SK-N-SH (cell line): ENCODE measurements around the gene TSACC. TPM values are rescaled to one million over a fixed set of nuclear protein-coding genes. Genes with fewer than 3 reads are reported as not detected.

ENCODE experiments used
- CTCF ChIA-PET: fragments of 300-600, 350-600 bp; formaldehyde crosslinking; extraction: SDS; loops from one replicate; lab custom pipeline; 2021; lab: Yijun Ruan, JAX
- POLR2A ChIA-PET: fragments of 350-600 bp; sonication (Branson Sonifier 250); formaldehyde crosslinking; extraction: SDS; loops from one replicate; lab custom pipeline; 2020; ENCODE audit warnings: antibody characterized with exemption, inconsistent platforms; lab: Yijun Ruan, JAX
- DNase-seq: peaks from one replicate; pipeline ENCODE4 v3.0.0; 2012
- H2AFZ ChIP-seq: fragments of 200-600 bp; sonication (generic); 2 replicates; pipeline ENCODE4 v1.8.1; 2016; ENCODE audit warnings: antibody characterized with exemption, mild to moderate bottlenecking, low read depth
- H3F3A ChIP-seq: fragments of 200-600 bp; sonication (generic); replicated peaks from 2 replicates; pipeline ENCODE3; 2016; ENCODE audit warnings: antibody characterized with exemption, mild to moderate bottlenecking; ENCODE audit not compliant: insufficient read depth
- H3K27ac ChIP-seq, 2 experiments: fragments of 200-500 bp in 1 of 2; fragments of 200-600 bp in 1 of 2; sonication (Bioruptor generic) in 1 of 2; sonication (generic), shearing (Covaris generic) in 1 of 2; 2 replicates each; pipeline versions ENCODE4 v1.5.1 to v1.6.1; 2014 to 2016; ENCODE audit warnings: low read depth in 2 of 2, inconsistent platforms in 1 of 2, low read length in 1 of 2, mild to moderate bottlenecking in 1 of 2, mixed read lengths in 1 of 2
- H3K27me3 ChIP-seq: fragments of 200-600 bp; sonication (generic), shearing (Covaris generic); 2 replicates; pipeline ENCODE4 v1.6.1; 2016; ENCODE audit warnings: mixed run types; ENCODE audit not compliant: insufficient read depth
- H3K36me3 ChIP-seq, 2 experiments: fragments of 200-500 bp in 1 of 2; fragments of 200-600 bp in 1 of 2; sonication (Bioruptor generic) in 1 of 2; sonication (generic) in 1 of 2; replicated peaks in 1 of 2; 2 replicates each; pipeline versions ENCODE3 to v1.5.1; 2014 to 2016; ENCODE audit warnings: low read length in 1 of 2, mild to moderate bottlenecking in 1 of 2; ENCODE audit not compliant: insufficient read depth in 2 of 2, control insufficient read depth in 1 of 2
- H3K4me1 ChIP-seq, 2 experiments: fragments of 200-500 bp in 1 of 2; fragments of 200-600 bp in 1 of 2; sonication (Bioruptor generic) in 1 of 2; sonication (generic), shearing (Covaris generic) in 1 of 2; 2 replicates each; pipeline versions ENCODE4 v1.5.1 to v1.6.1; 2014 to 2016; ENCODE audit warnings: low read depth in 1 of 2, low read length in 1 of 2, mixed run types in 1 of 2; ENCODE audit not compliant: insufficient read depth in 2 of 2, control insufficient read depth in 1 of 2
- H3K4me2 ChIP-seq: fragments of 200-600 bp; sonication (generic), shearing (Covaris generic); 2 replicates; pipeline ENCODE4 v1.6.1; 2017; ENCODE audit warnings: mixed run types
- H3K4me3 ChIP-seq, 2 experiments: fragments of 200-500 bp in 1 of 2; fragments of 200-600 bp in 1 of 2; sonication (Bioruptor generic) in 1 of 2; sonication (generic), shearing (Covaris generic) in 1 of 2; 2 replicates each; pipeline versions ENCODE4 v1.5.1 to v1.8.1; 2014 to 2016; ENCODE audit warnings: low read depth in 2 of 2, inconsistent platforms in 1 of 2, low read length in 1 of 2, mild to moderate bottlenecking in 1 of 2, mixed read lengths in 1 of 2, moderate library complexity in 1 of 2
- H3K79me2 ChIP-seq: fragments of 200-600 bp; sonication (generic); 2 replicates; pipeline ENCODE4 v1.8.1; 2017; ENCODE audit warnings: mild to moderate bottlenecking; ENCODE audit not compliant: insufficient read depth
- H3K9ac ChIP-seq: fragments of 200-600 bp; sonication (generic); 2 replicates; pipeline ENCODE4 v1.6.1; 2017; ENCODE audit warnings: mixed run types
- H3K9me2 ChIP-seq: fragments of 200-600 bp; sonication (generic); 2 replicates; pipeline ENCODE4 v1.6.1; 2017; ENCODE audit warnings: mixed run types
- H3K9me3 ChIP-seq: fragments of 200-600 bp; sonication (generic); 2 replicates; pipeline ENCODE4 v1.6.1; 2017; ENCODE audit warnings: mixed run types, mild to moderate bottlenecking, moderate library complexity
- H4K20me1 ChIP-seq: fragments of 200-600 bp; sonication (generic); 2 replicates; pipeline ENCODE4 v1.6.1; 2017; ENCODE audit warnings: mild to moderate bottlenecking, mixed run types; ENCODE audit not compliant: insufficient read depth
- CHD2 ChIP-seq: fragments of 150-350 bp; IDR thresholded peaks from 2 replicates; pipeline ENCODE4 v1.6.1; 2018; ENCODE audit warnings: low read length; ENCODE audit not compliant: partially characterized antibody
- CTCF ChIP-seq: fragments of 200-600 bp; sonication (generic); IDR thresholded peaks from 2 replicates; pipeline ENCODE4 v1.6.1; 2017; ENCODE audit warnings: antibody characterized with exemption, mild to moderate bottlenecking, moderate library complexity
- EP300 ChIP-seq, 2 experiments: IDR thresholded peaks; 2 replicates each; pipeline versions ENCODE4 v1.4.0 to v1.6.1; 2012; ENCODE audit warnings: borderline replicate concordance in 1 of 2, low read depth in 1 of 2, low read length in 1 of 2
- EZH2phosphoT487 ChIP-seq: fragments of 200-600 bp; sonication (generic); IDR thresholded peaks from 2 replicates; pipeline ENCODE4 v1.6.1; 2017; ENCODE audit warnings: low read depth, mixed run types, mild to moderate bottlenecking, antibody characterized with exemption, moderate library complexity, borderline replicate concordance
- FOSL2 ChIP-seq: IDR thresholded peaks from 2 replicates; pipeline ENCODE4 v1.4.0; 2012; ENCODE audit warnings: low read depth, mild to moderate bottlenecking, moderate library complexity, borderline replicate concordance
- FOXM1 ChIP-seq: IDR thresholded peaks from 2 replicates; pipeline ENCODE4 v1.4.0; 2012; ENCODE audit warnings: low read depth, mild to moderate bottlenecking
- GATA2 ChIP-seq: sonication (generic); formaldehyde crosslinking; IDR thresholded peaks from 2 replicates; pipeline ENCODE4 v1.5.0; 2020; ENCODE audit warnings: mild to moderate bottlenecking, missing genetic modification reagents
- MAX ChIP-seq: IDR thresholded peaks from 2 replicates; pipeline ENCODE4 v1.4.0; 2012; ENCODE audit warnings: low read depth
- MXI1 ChIP-seq: IDR thresholded peaks from 2 replicates; pipeline ENCODE4 v1.6.1; 2012; ENCODE audit warnings: mild to moderate bottlenecking, low read depth, low read length, improper control_type of control experiment
- NFIC ChIP-seq: IDR thresholded peaks from 2 replicates; pipeline ENCODE4 v1.4.0; 2012; ENCODE audit warnings: borderline replicate concordance
- RAD21 ChIP-seq: IDR thresholded peaks from 2 replicates; pipeline ENCODE4 v1.6.1; 2012; ENCODE audit warnings: mild to moderate bottlenecking, low read length
- REST ChIP-seq: IDR thresholded peaks from 2 replicates; pipeline ENCODE4 v1.6.1; 2012; ENCODE audit warnings: mild to moderate bottlenecking, low read depth, low read length, moderate library complexity
- RXRA ChIP-seq: IDR thresholded peaks from 2 replicates; pipeline ENCODE4 v1.4.0; 2012; ENCODE audit warnings: low read depth, mild to moderate bottlenecking, borderline replicate concordance
- SMC3 ChIP-seq: IDR thresholded peaks from 2 replicates; pipeline ENCODE4 v1.6.1; 2012; ENCODE audit warnings: low read depth, low read length, improper control_type of control experiment
- TCF12 ChIP-seq: IDR thresholded peaks from 2 replicates; pipeline ENCODE4 v1.4.0; 2012
- TEAD4 ChIP-seq: IDR thresholded peaks from 2 replicates; pipeline ENCODE4 v1.4.0; 2012; ENCODE audit warnings: mild to moderate bottlenecking, borderline replicate concordance; ENCODE audit not compliant: insufficient read depth
- USF1 ChIP-seq: IDR thresholded peaks from 2 replicates; pipeline ENCODE4 v1.4.0; 2012; ENCODE audit warnings: low read depth, borderline replicate concordance
- USF2 ChIP-seq: fragments of 150-350 bp; IDR thresholded peaks from 2 replicates; pipeline ENCODE4 v1.6.1; 2017; ENCODE audit warnings: antibody characterized with exemption, low read length, low read depth, borderline replicate concordance
- YY1 ChIP-seq: IDR thresholded peaks from 2 replicates; pipeline ENCODE4 v1.4.0; 2012; ENCODE audit warnings: low read depth, mild to moderate bottlenecking
- ZBTB33 ChIP-seq: IDR thresholded peaks from 2 replicates; pipeline ENCODE4 v1.4.0; 2012; ENCODE audit warnings: low read depth, borderline replicate concordance
- polyA plus RNA-seq, 3 experiments: library from polyadenylated mRNA; depleted of rRNA; stranded (reverse); fragments of >200 nt; gene quantifications; 2 replicates each; pipeline ENCODE4 v1.2.3, GENCODE V29; 2012

Gene TSACC
- polyA plus RNA-seq, 1 of the 3 experiments (the other 2 are of a cell fraction) = 1.5 TPM

GRCh38 chr1:156365754-156366153 lies 27.4 kb downstream of the TSACC start:
- no peaks in the 10 kb centered on the region for H3F3A ChIP-seq
- H3K27me3 ChIP-seq = no peaks in the 10 kb centered on the region; the same call in 1 of the 2 replicates
- H2AFZ ChIP-seq = no peak overlapping the region
- no peak overlapping the region for H3K27ac ChIP-seq
- POLR2A ChIA-PET = no interaction called here
- no peak overlapping the region for H3K4me3 ChIP-seq
- TF ChIP-seq RAD21 = no peak
- no peak for TF ChIP-seq REST
- TF ChIP-seq TCF12 = no peak
- no peak for TF ChIP-seq RXRA
- TF ChIP-seq TEAD4 = no peak
- TF ChIP-seq GATA2 = no peak
- TF ChIP-seq CTCF = no peak
- no peak for TF ChIP-seq MAX
- TF ChIP-seq ZBTB33 = no peak
- no peak for TF ChIP-seq FOSL2
- TF ChIP-seq CHD2 = no peak
- no peak for TF ChIP-seq NFIC
- TF ChIP-seq FOXM1 = no peak
- TF ChIP-seq EZH2phosphoT487 = no peak
- TF ChIP-seq EP300 (IDR thresholded peaks at IDR 0.05; ENCODE audit: borderline replicate concordance in 1 of 2, low read depth in 1 of 2, low read length in 1 of 2) = no peak
- TF ChIP-seq SMC3 = no peak
- TF ChIP-seq USF1 = no peak
- TF ChIP-seq MXI1 = no peak
- no peak for TF ChIP-seq YY1
- TF ChIP-seq USF2 = no peak
- TF ChIP-seq, all 33 proteins: peak for 0
- H3K36me3 ChIP-seq = no peaks in the 10 kb centered on the region
- peaks cover 0 to 17% of the 10 kb centered on the region in 2 experiments; a peak in 1 of 4 replicates for H3K4me1 ChIP-seq
- H3K9ac ChIP-seq = no peak overlapping the region
- DNase-seq = no peak
- CTCF ChIA-PET = interaction anchor here (1.7 to 11.5 kb wide), 3 partner anchors 18 to 80 kb away, joined by 5 to 117 read pairs (median 6); no protein-coding TSS in a partner anchor
- H3K79me2 ChIP-seq = no peaks in the 10 kb centered on the region
- no peaks in the 10 kb centered on the region for H3K9me3 ChIP-seq
- H3K4me2 ChIP-seq = no peak overlapping the region
- H4K20me1 ChIP-seq = no peaks in the 10 kb centered on the region
- H3K9me2 ChIP-seq = no peaks in the 10 kb centered on the region
